HCT116 (cell line): ENCODE measurements around the gene WNT9B. TPM values are rescaled to one million over a fixed set of nuclear protein-coding genes. Genes with fewer than 3 reads are reported as not detected.

Experiments used
- ATAC-seq: fragments of 200-7000 bp; cut with Tn5 transposase; 2 replicates; pipeline ENCODE4 v1.9.1; 2020; ENCODE audit warnings: mild to moderate bottlenecking, moderate library complexity
- BruUV-seq: library from RNA; stranded (reverse); fragments of 400-500 nt; replicated peaks from 2 replicates; lab custom pipeline; 2021; lab: Mats Ljungman, UMichigan
- CTCF ChIA-PET: fragments of 300-600 bp; sonication (Branson Sonifier 250); formaldehyde crosslinking; loops from one replicate; lab custom pipeline; 2021; ENCODE audit warnings: antibody characterized with exemption; lab: Charles Lee
- POLR2A ChIA-PET: fragments of 300-600, 350-600 bp; sonication (Branson Sonifier 250); formaldehyde crosslinking; loops from one replicate; lab custom pipeline; 2021; ENCODE audit warnings: antibody characterized with exemption; lab: Charles Lee
- RAD21 ChIA-PET, 2 experiments: fragments of 300-600 bp; sonication (Branson Sonifier 250); formaldehyde crosslinking; loops; one replicate each; lab custom pipeline; 2023; ENCODE audit warnings: low total read pairs in 2 of 2; ENCODE audit not compliant: uncharacterized antibody in 2 of 2, unreplicated experiment in 2 of 2, low non-redundant PET in 1 of 2; lab: Charles Lee
- DNase-seq: peaks from one replicate; pipeline ENCODE4 v3.0.0-alpha.2; 2010; ENCODE audit warnings: low read depth, low spot score
- H2AFZ ChIP-seq: fragments of 200-600 bp; shearing (Covaris generic), sonication (generic); 2 replicates; pipeline ENCODE4 v1.6.1; 2017; ENCODE audit warnings: low read depth, mixed run types, mixed read lengths, antibody characterized with exemption, low read length; ENCODE audit not compliant: poor library complexity, severe bottlenecking
- H3K27ac ChIP-seq: 2 replicates; pipeline ENCODE4 v1.5.1; 2012; ENCODE audit warnings: low read depth, low read length
- H3K27me3 ChIP-seq: fragments of 200-600 bp; sonication (generic); 2 replicates; pipeline ENCODE4 v1.6.1; 2016; ENCODE audit warnings: mixed run types, low read length, mixed read lengths; ENCODE audit not compliant: insufficient read depth
- H3K36me3 ChIP-seq, 2 experiments: fragments of 200-500 bp in 1 of 2; fragments of 200-600 bp in 1 of 2; sonication (Bioruptor generic) in 1 of 2; sonication (generic) in 1 of 2; 2 replicates each; pipeline versions ENCODE4 v1.5.1 to v1.6.1; 2014 to 2016; ENCODE audit warnings: low read length in 2 of 2, inconsistent platforms in 1 of 2, mixed read lengths in 1 of 2, mixed run types in 1 of 2; ENCODE audit not compliant: insufficient read depth in 2 of 2, control insufficient read depth in 1 of 2
- H3K4me1 ChIP-seq, 2 experiments: fragments of 200-600 bp in 1 of 2; sonication (generic) in 1 of 2; 2 replicates each; pipeline versions ENCODE4 v1.5.1 to v1.6.1; 2012 to 2017; ENCODE audit warnings: low read length in 2 of 2, inconsistent platforms in 1 of 2, mild to moderate bottlenecking in 1 of 2, mixed read lengths in 1 of 2, mixed run types in 1 of 2, moderate library complexity in 1 of 2; ENCODE audit not compliant: insufficient read depth in 2 of 2, control insufficient read depth in 1 of 2
- H3K4me2 ChIP-seq: fragments of 200-600 bp; sonication (generic); 2 replicates; pipeline ENCODE4 v1.6.1; 2017; ENCODE audit warnings: mixed run types, low read length, mixed read lengths
- H3K4me3 ChIP-seq, 2 experiments: fragments of 200-600 bp in 1 of 2; sonication (generic) in 1 of 2; replicated peaks in 1 of 2; 2 replicates each; pipeline ENCODE4 v1.5.1; 2011 to 2016; ENCODE audit warnings: low read length in 2 of 2, control low read depth in 1 of 2, low read depth in 1 of 2, mild to moderate bottlenecking in 1 of 2, mixed read lengths in 1 of 2, mixed run types in 1 of 2
- H3K79me2 ChIP-seq: fragments of 200-600 bp; sonication (generic); 2 replicates; pipeline ENCODE4 v1.6.1; 2017; ENCODE audit warnings: mild to moderate bottlenecking, mixed run types, low read length, moderate library complexity, mixed read lengths; ENCODE audit not compliant: insufficient read depth
- H3K9ac ChIP-seq: fragments of 200-600 bp; sonication (generic); 2 replicates; pipeline ENCODE4 v1.6.1; 2016; ENCODE audit warnings: low read length, mixed read lengths
- H3K9me2 ChIP-seq: fragments of 200-600 bp; sonication (generic), shearing (Covaris generic); 2 replicates; pipeline ENCODE4 v1.6.1; 2017; ENCODE audit warnings: mixed run types, mild to moderate bottlenecking, moderate library complexity; ENCODE audit not compliant: insufficient read depth
- H3K9me3 ChIP-seq, 2 experiments: fragments of 200-500 bp in 1 of 2; fragments of 200-600 bp in 1 of 2; sonication (Bioruptor generic) in 1 of 2; sonication (generic) in 1 of 2; 2 replicates each; pipeline ENCODE4 v1.6.1; 2014 to 2017; ENCODE audit warnings: low read length in 2 of 2, mixed read lengths in 2 of 2, inconsistent platforms in 1 of 2, low read depth in 1 of 2, mild to moderate bottlenecking in 1 of 2, mixed run types in 1 of 2, moderate library complexity in 1 of 2; ENCODE audit not compliant: control insufficient read depth in 1 of 2, insufficient read depth in 1 of 2
- H4K20me1 ChIP-seq: fragments of 200-600 bp; sonication (generic), shearing (Covaris generic); 2 replicates; pipeline ENCODE4 v1.6.1; 2017; ENCODE audit warnings: mixed run types, mild to moderate bottlenecking, moderate library complexity; ENCODE audit not compliant: insufficient read depth
- CBX3 ChIP-seq: IDR thresholded peaks from 2 replicates; pipeline ENCODE4 v1.6.1; 2012; ENCODE audit warnings: low read depth
- CEBPB ChIP-seq: IDR thresholded peaks from 2 replicates; pipeline ENCODE4 v1.6.1; 2012; ENCODE audit warnings: low read depth
- ELF1 ChIP-seq: IDR thresholded peaks from 2 replicates; pipeline ENCODE4 v1.6.1; 2012; ENCODE audit warnings: low read depth, borderline replicate concordance
- EZH2 ChIP-seq: fragments of 200-600 bp; sonication (generic); IDR thresholded peaks from 2 replicates; pipeline ENCODE4 v1.6.1; 2017; ENCODE audit warnings: antibody characterized with exemption, mixed run types
- EZH2phosphoT487 ChIP-seq: fragments of 200-600 bp; IDR thresholded peaks from 2 replicates; pipeline ENCODE4 v1.6.1; 2018; ENCODE audit warnings: antibody characterized with exemption, borderline replicate concordance
- FOSL1 ChIP-seq: IDR thresholded peaks from 2 replicates; pipeline ENCODE4 v1.6.1; 2012; ENCODE audit warnings: low read depth
- JUND ChIP-seq: IDR thresholded peaks from 2 replicates; pipeline ENCODE4 v1.6.1; 2012
- POLR2A ChIP-seq: IDR thresholded peaks from 2 replicates; pipeline ENCODE4 v1.7.0; 2011; ENCODE audit warnings: borderline replicate concordance; ENCODE audit not compliant: insufficient read depth, insufficient read length; ENCODE audit errors: extremely low read depth
- RAD21 ChIP-seq: IDR thresholded peaks from 2 replicates; pipeline ENCODE4 v1.6.1; 2012; ENCODE audit warnings: low read depth, mild to moderate bottlenecking
- SIN3A ChIP-seq: IDR thresholded peaks from 2 replicates; pipeline ENCODE4 v1.6.1; 2012; ENCODE audit warnings: low read depth
- SP1 ChIP-seq: IDR thresholded peaks from 2 replicates; pipeline ENCODE4 v1.6.1; 2012; ENCODE audit warnings: low read depth
- SRF ChIP-seq: IDR thresholded peaks from 2 replicates; pipeline ENCODE4 v1.6.1; 2012; ENCODE audit warnings: low read depth
- TCF7L2 ChIP-seq: IDR thresholded peaks from 2 replicates; pipeline ENCODE4 v1.7.0; 2011; ENCODE audit warnings: borderline replicate concordance, inconsistent platforms; ENCODE audit not compliant: insufficient read depth, insufficient read length; ENCODE audit errors: extremely low read depth
- ZFX ChIP-seq: fragments of 450-650 bp; IDR thresholded peaks from 2 replicates; pipeline ENCODE4 v1.6.1; 2017
- ZNF274 ChIP-seq: fragments of 200-500 bp; sonication (Bioruptor generic); IDR thresholded peaks from 2 replicates; pipeline ENCODE4 v1.6.1; 2014; ENCODE audit warnings: mild to moderate bottlenecking, low read depth, low read length, inconsistent platforms
- intact Hi-C: fragments of 100-400 bp; cut with micrococcal nuclease; formaldehyde crosslinking; loops from 2 replicates; pipeline ENCODE4 v1.10.0; 2022
- total RNA-seq: library from RNA; stranded (reverse); gene quantifications from one replicate; pipeline ENCODE4 v1.2.1, GENCODE V29; 2021; ENCODE audit not compliant: unreplicated experiment
- TF ChIP-seq, protein P1 (sequence below): IDR thresholded peaks from 2 replicates; pipeline ENCODE4 v1.6.1; 2012; ENCODE audit warnings: low read depth
- TF ChIP-seq, protein P2 (sequence below), 3 experiments: fragments of 200-600 bp in 1 of 3; sonication (generic) in 1 of 3; IDR thresholded peaks in 2 of 3; conservative IDR thresholded peaks in 1 of 3; 2 replicates each; pipeline ENCODE4 v1.5.1; 2012 to 2017; ENCODE audit warnings: low read depth in 2 of 3, low read length in 2 of 3, antibody characterized with exemption in 1 of 3, borderline replicate concordance in 1 of 3, control low read depth in 1 of 3, mild to moderate bottlenecking in 1 of 3, mixed read lengths in 1 of 3, mixed run types in 1 of 3, moderate library complexity in 1 of 3; ENCODE audit not compliant: insufficient read depth in 1 of 3
- TF ChIP-seq, protein P3 (sequence below): IDR thresholded peaks from 2 replicates; pipeline ENCODE4 v1.6.1; 2012

Gene WNT9B
- total RNA-seq, 1 experiment from 2014 or later, result not detected

DNA sequence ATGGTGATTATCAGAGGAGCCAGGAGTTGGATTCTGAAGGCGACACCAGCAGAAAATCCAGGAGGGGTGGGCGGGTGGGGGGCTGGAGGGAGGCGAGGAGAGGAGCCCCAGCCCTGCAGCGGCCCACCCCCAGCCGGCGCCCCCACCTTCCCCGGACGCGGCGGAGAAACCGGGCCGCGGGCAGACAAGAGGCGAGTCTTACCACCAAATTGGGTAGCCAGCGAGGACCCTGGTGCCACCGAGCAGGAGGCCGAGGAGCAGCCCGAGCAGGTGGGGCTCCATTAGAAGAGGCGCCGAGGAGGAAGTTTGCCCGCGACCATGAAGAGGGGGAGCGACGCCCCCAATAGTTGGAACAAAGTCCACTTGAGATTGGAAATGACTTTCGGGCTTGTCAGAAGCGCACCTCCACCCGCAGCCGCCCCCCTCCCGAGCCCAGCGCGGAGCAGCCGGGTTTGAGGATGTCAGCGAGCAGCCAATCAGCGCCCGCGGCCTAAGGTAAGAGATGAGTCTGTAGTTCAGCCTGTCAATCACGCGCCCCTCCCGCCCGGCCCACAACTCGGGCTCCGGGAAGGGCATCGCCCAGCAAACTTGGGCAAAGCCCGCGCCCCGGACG is 33.0 kb upstream of the WNT9B start, which contains the start of gene WNT3:
WNT3 (minus strand) TSS at position 377 of the 613 bp plus-strand sequence; CDS start at position 282, 95 bp downstream.
- intact Hi-C loops, result no loop called here
- H3K9ac ChIP-seq, result no peak within 1 kb of the TSS
- H3K4me1 ChIP-seq, result peaks cover 0 to 10% of the 10 kb centered on the region in 2 experiments; a peak in 2 of 4 replicates
- H3K27ac ChIP-seq, result no peak within 1 kb of the TSS; the same call in 1 of the 2 replicates
- H3K9me3 ChIP-seq, result no peaks in the 10 kb centered on the region
- no peaks in the 10 kb centered on the region for H3K79me2 ChIP-seq
- no peak within 1 kb of the TSS for H3K4me2 ChIP-seq
- BruUV-seq, result no TSS peak
- ATAC-seq (no peak), DNase-seq (no peak)
- H3K9me2 ChIP-seq, result no peaks in the 10 kb centered on the region
- no peak within 1 kb of the TSS for H3K4me3 ChIP-seq
- TF ChIP-seq EZH2, result no peak
- TF ChIP-seq, protein P1, sequence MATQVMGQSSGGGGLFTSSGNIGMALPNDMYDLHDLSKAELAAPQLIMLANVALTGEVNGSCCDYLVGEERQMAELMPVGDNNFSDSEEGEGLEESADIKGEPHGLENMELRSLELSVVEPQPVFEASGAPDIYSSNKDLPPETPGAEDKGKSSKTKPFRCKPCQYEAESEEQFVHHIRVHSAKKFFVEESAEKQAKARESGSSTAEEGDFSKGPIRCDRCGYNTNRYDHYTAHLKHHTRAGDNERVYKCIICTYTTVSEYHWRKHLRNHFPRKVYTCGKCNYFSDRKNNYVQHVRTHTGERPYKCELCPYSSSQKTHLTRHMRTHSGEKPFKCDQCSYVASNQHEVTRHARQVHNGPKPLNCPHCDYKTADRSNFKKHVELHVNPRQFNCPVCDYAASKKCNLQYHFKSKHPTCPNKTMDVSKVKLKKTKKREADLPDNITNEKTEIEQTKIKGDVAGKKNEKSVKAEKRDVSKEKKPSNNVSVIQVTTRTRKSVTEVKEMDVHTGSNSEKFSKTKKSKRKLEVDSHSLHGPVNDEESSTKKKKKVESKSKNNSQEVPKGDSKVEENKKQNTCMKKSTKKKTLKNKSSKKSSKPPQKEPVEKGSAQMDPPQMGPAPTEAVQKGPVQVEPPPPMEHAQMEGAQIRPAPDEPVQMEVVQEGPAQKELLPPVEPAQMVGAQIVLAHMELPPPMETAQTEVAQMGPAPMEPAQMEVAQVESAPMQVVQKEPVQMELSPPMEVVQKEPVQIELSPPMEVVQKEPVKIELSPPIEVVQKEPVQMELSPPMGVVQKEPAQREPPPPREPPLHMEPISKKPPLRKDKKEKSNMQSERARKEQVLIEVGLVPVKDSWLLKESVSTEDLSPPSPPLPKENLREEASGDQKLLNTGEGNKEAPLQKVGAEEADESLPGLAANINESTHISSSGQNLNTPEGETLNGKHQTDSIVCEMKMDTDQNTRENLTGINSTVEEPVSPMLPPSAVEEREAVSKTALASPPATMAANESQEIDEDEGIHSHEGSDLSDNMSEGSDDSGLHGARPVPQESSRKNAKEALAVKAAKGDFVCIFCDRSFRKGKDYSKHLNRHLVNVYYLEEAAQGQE, result no peak
- TF ChIP-seq RAD21, result no peak
- TF ChIP-seq CBX3, result no peak
- no peak for TF ChIP-seq ZFX
- TF ChIP-seq ELF1, result no peak
- TF ChIP-seq, protein P2, sequence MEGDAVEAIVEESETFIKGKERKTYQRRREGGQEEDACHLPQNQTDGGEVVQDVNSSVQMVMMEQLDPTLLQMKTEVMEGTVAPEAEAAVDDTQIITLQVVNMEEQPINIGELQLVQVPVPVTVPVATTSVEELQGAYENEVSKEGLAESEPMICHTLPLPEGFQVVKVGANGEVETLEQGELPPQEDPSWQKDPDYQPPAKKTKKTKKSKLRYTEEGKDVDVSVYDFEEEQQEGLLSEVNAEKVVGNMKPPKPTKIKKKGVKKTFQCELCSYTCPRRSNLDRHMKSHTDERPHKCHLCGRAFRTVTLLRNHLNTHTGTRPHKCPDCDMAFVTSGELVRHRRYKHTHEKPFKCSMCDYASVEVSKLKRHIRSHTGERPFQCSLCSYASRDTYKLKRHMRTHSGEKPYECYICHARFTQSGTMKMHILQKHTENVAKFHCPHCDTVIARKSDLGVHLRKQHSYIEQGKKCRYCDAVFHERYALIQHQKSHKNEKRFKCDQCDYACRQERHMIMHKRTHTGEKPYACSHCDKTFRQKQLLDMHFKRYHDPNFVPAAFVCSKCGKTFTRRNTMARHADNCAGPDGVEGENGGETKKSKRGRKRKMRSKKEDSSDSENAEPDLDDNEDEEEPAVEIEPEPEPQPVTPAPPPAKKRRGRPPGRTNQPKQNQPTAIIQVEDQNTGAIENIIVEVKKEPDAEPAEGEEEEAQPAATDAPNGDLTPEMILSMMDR (IDR thresholded peaks at IDR 0.05 in 2 of 3, conservative IDR thresholded peaks at IDR 0.05 in 1 of 3; ENCODE audit: borderline replicate concordance in 1 of 3, insufficient read depth in 1 of 3, low read depth in 2 of 3, low read length in 2 of 3), result no peak
- TF ChIP-seq TCF7L2, result no peak
- no peak for TF ChIP-seq POLR2A
- no peak for TF ChIP-seq EZH2phosphoT487
- no peak for TF ChIP-seq SRF
- no peak for TF ChIP-seq CEBPB
- TF ChIP-seq ZNF274, result no peak
- no peak for TF ChIP-seq SP1
- TF ChIP-seq, protein P3, sequence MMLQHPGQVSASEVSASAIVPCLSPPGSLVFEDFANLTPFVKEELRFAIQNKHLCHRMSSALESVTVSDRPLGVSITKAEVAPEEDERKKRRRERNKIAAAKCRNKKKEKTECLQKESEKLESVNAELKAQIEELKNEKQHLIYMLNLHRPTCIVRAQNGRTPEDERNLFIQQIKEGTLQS, result no peak
- no peak for TF ChIP-seq JUND
- TF ChIP-seq FOSL1, result no peak
- TF ChIP-seq SIN3A, result no peak
- ChIA-PET RAD21 (no interaction called here), CTCF (no interaction called here), POLR2A (no interaction called here)
- no peaks in the 10 kb centered on the region for H3K36me3 ChIP-seq
- H2AFZ ChIP-seq, result no peak within 1 kb of the TSS
- H3K27me3 ChIP-seq, result no peaks in the 10 kb centered on the region
- no peaks in the 10 kb centered on the region for H4K20me1 ChIP-seq
